Activated T-cell treated with anti-CD3 and anti-CD28 coated beads, Interleukin-2, amount 50 U/mL, for 48 hours (primary cell): ENCODE results near the gene RNF34.
A peak's percentile ranks its signal among the peaks of the same experiment; 100 is the strongest.

Experiments
- DNase-seq, 2 experiments: peaks; one replicate each; pipeline ENCODE4 v3.0.0-alpha.2; 2020

The RNF34 gene

GRCh38 chr12:121391619-121392324 is 8.1 kb upstream of the RNF34 start:
- DNase-seq: peak; percentile 38 to 56

- DNase-seq: no peak
These were observed 7.6 kb upstream of the RNF34 start for GRCh38 chr12:121392325-121392716.

- DNase-seq: no peak
These were observed 2.4 kb upstream of the RNF34 start for GRCh38 chr12:121397521-121397920.

GRCh38 chr12:121398355-121398754 is 1.6 kb upstream of the RNF34 start:
- no peak for DNase-seq

- peak; percentile 80 to 81 for DNase-seq
These were observed 618 bp downstream of the RNF34 start for GRCh38 chr12:121400332-121401139.

- no peak for DNase-seq
These were observed 3.8 kb downstream of the RNF34 start for GRCh38 chr12:121403721-121404120.

GRCh38 chr12:121404734-121405133 is 4.8 kb downstream of the RNF34 start:
- DNase-seq: peak in 1 of 2 experiments; percentile 7

- DNase-seq: no peak
These were observed 5.3 kb downstream of the RNF34 start for GRCh38 chr12:121405211-121405610.

GRCh38 chr12:121413917-121414316 is 14.0 kb downstream of the RNF34 start:
- DNase-seq: no peak

- DNase-seq: no peak
These were observed 17.9 kb downstream of the RNF34 start for GRCh38 chr12:121417847-121418246.

- no peak for DNase-seq
These were observed 20.2 kb downstream of the RNF34 start for GRCh38 chr12:121420109-121420508.

- DNase-seq: no peak
These were observed 23.3 kb downstream of the RNF34 start for GRCh38 chr12:121423253-121423652.

GRCh38 chr12:121423682-121424623 is 24.0 kb downstream of the RNF34 start:
- DNase-seq: no peak

GRCh38 chr12:121424624-121424975 is 24.7 kb downstream of the RNF34 start:
- no peak for DNase-seq

- DNase-seq: no peak
These were observed 27.7 kb downstream of the RNF34 start for GRCh38 chr12:121427556-121428050.

GRCh38 chr12:121428883-121429282 is 29.0 kb downstream of the RNF34 start:
- no peak for DNase-seq

- no peak for DNase-seq
These were observed 31.0 kb downstream of the RNF34 start for GRCh38 chr12:121430833-121431415.

- DNase-seq: no peak
These were observed 33.0 kb downstream of the RNF34 start for GRCh38 chr12:121432740-121433480.

- DNase-seq: no peak
These were observed 36.8 kb downstream of the RNF34 start for GRCh38 chr12:121436706-121437105.

- no peak for DNase-seq
These were observed 39.0 kb downstream of the RNF34 start for GRCh38 chr12:121438905-121439304.

- no peak for DNase-seq
These were observed 39.8 kb downstream of the RNF34 start for GRCh38 chr12:121439715-121440114.

- DNase-seq: no peak
These were observed 40.9 kb downstream of the RNF34 start for GRCh38 chr12:121440768-121441167.
